ENCODE measurements around the gene CAMKK2.
"Not testable (repeated sequence)": the region's sequence is repeated elsewhere in the genome, so short reads cannot be mapped to it uniquely, and the experiment has no call there.

CAMKK2 gene

DNA sequence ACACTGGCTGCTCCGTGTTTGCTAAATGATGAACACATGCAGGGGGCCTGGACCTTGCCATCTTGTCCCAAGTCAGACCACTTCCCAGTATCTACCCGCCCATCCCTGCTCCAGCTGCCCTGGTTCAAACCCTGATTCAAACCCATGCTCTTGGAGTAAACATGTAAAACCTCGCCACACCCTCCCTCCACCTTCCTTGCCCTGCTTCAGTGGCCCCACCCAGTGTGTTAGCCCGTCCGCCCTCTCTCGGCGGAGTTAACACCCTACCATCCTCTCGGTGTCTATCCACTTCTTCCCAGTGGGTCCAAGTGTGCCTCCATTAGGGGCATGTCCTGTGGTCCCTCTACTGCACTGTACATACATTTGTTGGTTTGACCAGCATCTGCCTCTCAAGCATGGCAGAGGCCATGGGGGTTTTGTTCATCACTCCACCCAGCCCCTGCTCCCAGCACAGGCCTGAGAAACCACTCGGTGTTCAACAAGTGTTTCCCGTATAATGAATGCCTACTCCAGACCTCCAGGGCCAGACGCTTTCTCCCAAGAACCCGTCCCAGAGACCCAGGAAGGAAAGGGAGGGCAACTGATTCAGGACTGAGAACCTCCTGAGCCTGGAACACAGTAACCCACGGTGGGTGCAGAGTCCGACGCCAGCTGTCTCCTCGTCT lies 49.5 kb downstream of the CAMKK2 start:
- no peak for DNase-seq

DNA sequence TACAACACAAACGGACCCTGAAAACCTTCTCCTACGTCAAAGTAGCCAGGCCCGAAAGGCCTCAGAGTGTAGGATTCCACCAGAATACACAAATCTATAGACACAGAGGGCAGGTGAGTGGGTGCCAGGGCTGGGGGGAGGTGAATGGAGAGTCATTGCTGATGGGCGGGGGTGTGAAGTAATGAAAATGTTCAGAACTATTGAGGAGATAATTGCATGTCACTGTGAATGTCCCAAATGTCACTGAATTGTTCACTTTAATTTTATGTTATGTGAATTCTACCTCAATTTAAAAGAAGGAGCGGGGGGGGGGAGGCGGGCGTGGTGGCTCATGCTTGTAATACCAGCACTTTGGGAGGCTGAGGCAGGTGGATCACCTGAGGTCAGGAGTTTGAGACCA lies 50.6 kb downstream of the CAMKK2 start:
- peak in 18 of 56 donors; percentile 3 to 66 (median 24) for DNase-seq

DNA sequence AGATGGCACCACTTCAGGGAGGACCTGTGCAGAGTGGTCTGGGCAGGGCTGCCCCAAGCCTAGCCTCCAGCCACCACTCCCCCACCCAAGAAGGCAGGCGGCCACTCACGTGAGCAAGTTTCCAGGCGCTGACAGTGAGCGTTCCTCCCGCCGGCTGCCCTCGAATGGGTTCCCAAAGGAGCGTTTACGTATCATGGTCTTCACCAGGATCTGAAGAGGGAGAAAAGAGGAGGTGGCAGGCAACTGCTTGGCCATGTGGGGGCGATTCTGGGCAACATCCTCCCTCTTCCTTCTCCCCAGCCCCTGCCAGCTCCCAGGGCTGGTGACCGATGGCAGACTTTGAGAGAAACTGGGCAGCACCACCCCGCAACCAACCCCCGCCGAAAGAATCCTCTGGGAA lies 51.5 kb downstream of the CAMKK2 start:
- no peak for DNase-seq

DNA sequence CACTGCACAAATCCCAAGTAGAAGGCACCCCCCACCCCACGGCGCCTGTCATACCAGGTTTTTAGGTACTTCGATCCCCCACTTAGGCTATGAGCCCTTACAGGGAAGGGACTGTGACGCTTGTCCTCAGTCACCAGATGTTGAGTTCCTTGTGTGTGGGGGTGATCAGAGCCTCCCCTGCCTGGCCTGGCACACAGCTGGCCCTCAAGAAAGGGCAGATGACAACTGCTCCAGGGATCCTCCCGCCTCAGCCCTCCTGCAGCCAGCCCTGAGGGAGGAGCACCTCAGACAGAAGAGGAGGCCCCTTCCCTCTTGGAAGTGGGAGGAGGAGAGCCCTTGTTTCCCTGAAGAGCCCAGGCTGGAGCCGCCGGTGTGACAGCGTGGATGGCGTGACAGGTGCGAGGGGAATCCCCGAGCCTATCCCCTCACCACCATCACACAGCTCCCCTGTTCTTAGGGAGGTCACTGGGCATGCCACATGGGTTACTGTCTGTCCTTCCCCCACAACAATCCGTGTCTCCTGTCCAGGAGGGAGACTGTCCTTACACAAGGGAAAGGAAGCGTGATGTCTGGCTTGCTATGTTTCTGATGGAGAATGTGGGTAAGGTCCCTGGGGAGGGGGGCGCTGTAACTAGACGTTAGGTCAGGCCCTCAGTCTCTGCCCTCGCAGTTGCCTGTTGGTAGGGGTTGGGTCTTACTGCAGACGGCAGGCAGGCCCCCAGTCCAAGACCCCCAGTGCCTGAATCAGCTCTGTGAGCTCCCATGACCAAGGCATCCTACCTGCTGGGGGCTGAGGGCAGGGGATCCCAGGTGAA lies 55.1 kb downstream of the CAMKK2 start:
- DNase-seq, result no peak

DNA sequence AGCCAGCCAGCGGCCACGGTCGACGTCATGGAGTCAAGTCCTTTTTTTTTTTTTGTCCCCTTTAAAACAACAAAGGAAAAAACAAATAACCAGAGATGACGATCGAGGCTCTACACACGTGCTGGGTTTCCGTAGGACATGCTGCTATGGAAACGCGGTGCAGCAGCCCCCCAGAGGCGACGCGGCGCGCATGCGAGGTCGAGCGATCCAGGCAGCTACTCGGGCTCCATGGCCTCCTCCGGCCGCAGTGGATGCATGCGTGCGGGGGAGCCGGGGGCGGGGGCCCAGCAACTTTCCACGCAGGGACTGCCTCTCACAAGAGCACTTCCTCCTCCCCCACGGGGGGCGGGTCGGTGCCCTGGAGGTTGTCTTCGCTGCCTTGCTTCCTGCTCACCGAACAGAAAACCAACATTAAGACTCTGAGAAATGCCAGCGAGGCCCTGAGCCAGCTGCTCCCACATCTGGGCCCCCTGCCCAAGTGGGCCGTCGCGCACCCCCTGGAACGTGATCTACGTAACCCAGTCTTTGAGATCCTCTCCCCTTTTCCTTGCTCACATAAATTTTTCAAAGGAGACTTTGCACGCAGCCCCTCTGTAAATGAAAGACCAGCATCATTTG lies 55.9 kb downstream of the CAMKK2 start:
- DNase-seq, result peak in 24 of 56 donors; percentile 3 to 72 (median 17)

DNA sequence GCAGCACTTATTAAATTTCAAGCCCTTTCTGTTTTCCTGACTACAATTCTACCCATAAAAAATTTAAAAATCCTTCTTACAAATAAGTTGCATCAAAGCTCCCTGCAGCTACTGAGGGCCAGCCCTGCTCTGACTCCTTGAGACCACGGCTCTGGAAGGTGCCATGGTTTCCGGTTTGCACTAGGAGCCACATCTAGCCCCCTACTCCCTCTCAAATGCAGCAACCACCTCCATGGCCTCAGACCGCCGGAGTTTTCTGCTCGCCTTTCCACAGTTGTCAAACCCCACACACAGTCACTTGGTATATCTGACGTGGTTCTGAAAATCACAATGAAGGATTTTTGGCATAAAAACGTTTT lies 56.5 kb downstream of the CAMKK2 start:
- no peak for DNase-seq

DNA sequence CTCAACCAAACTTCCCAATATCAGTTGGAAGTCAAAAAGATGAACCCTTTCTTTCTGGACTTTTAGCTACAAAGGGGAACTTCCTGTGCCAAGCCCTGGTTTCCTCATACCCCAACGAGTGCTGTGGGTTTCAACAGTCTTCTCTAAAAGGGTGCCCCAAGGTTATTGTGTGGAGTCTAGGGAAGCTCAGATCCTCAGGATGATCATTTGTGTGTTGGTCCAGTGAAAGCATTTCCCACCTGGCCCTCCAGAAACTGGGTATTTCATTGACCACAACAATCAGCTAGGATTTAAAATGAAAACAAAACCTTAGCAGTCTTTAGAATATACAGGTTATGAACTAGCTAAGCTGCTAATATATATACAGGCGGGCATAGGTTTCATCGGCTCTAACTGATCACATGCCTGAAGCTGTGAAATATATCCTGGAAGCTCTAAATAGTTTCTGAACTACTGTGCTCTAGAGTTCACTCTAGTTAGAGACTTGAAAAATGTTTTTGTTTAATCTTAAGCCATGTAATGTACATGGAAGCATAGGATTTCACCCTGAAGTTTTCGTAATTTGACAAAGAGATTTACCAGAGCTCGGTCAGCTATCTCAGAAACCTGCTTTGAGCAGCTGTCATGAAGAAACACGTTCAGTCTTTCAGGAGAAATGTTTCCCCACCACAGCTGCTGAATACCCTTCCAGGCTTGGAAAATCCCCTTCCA lies 57.0 kb downstream of the CAMKK2 start:
- no peak for DNase-seq

DNA sequence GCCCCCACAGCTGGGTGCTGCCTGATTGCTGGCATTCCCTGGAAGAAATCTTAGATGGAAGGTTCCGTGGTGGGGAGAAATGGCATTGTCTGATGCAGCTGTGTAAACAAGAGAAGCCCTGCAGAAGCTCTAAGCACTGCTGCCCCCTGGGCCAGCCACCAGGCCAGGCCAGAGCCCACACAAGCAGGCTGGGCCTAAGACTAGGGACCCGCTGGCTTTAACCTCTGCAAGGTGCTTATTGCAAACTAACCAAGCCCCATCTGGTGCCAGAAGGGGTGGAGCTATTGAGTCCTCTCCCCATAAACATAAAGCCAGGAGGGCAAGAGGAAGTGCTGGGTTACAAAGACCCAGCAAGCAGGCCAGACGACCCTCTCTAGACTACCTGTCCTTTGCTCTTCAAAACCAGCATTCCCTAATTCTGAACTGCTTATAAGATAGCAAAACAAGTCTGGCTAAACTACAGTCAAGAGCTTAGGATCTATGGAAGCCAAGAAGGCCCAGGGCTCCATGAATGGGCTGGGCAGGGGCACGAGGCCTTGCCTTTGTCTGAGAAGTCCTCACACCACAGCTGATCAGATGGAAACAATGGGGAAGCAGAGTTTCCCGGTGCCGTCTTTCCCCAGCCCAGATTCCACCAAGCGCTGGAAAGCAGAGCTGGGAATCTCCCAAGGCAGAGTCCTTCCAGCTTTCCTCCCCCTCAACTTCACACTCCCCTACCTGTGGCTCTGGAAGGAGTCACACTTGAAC lies 57.7 kb downstream of the CAMKK2 start:
- no peak for DNase-seq

DNA sequence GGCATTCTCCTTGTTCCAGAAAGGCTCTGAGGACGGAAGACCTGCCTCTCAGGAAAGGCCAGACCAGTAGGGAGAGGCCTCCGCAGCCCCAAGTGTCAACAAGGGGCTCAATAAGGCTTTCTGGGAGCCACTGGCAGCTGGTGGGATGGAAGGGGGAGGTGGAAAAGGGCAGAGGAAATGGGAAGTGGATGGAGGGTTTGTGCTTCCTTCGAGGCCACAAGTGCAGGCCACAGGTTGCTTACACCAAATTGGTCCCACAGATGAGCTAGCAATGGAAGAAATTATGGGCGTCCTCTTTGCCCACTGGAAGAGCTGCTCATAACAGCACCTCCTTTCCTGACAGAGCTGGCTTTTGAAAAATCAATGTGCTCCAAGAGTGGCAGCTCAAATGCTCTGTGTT lies 58.4 kb downstream of the CAMKK2 start:
- DNase-seq, result no peak

DNA sequence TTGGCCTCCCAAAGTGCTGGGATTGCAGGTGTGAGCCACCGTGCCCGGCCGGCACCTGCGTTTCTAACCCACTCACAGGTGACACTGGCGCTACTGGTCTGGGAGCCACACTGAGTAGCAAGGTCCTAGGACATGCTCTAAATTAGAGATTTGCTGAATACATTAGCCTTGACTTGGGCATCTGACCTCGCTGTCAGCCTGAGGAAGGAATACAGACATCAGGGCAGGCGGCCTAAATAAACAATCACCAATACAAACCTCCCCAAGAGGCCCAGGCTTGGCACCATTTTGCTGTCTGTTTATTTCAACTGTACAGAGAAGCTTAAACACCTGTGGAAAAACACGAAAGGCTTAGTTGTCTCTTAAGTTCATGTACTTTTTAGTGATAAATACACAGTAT lies 59.1 kb downstream of the CAMKK2 start:
- DNase-seq, result no peak

DNA sequence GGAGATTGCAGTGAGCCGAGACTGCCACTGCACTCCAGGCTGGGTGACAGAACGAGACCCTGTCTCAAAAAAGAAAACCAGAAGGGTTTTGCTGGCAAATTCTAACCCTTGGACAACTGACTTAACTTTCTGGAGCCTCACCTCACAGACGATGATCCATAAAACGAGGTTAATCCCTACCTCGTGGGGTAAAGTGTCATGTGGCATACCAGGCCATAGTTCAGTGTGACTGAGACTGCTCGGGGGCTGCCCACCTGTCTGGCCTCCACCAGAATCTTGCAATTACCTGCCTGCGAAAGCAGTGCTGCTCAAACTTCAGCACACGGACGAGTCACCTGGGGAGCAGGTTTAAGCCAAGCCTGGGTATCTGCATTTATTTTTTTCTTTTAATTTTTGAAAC lies 59.7 kb downstream of the CAMKK2 start:
- DNase-seq, result no peak

DNA sequence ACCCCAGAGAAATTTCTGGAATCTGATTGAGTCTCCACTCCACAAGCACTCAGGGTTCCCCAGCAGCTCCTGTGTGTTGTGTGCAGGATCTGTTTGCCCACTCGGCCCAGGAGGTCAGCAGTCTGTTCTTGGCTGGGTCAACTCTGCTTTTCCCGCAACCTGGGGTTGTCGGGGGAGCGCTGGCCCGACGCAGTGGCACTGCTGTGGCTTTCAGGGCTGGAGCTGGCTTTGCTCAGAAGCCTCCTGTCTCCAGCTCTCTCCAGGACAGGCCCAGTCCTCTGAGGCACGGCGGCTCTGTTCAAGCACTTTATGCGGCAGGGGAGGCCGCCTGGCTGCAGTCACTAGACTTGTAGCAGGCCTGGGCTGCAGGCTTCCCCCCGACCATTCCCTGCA lies 62.9 kb downstream of the CAMKK2 start:
- no peak for DNase-seq

DNA sequence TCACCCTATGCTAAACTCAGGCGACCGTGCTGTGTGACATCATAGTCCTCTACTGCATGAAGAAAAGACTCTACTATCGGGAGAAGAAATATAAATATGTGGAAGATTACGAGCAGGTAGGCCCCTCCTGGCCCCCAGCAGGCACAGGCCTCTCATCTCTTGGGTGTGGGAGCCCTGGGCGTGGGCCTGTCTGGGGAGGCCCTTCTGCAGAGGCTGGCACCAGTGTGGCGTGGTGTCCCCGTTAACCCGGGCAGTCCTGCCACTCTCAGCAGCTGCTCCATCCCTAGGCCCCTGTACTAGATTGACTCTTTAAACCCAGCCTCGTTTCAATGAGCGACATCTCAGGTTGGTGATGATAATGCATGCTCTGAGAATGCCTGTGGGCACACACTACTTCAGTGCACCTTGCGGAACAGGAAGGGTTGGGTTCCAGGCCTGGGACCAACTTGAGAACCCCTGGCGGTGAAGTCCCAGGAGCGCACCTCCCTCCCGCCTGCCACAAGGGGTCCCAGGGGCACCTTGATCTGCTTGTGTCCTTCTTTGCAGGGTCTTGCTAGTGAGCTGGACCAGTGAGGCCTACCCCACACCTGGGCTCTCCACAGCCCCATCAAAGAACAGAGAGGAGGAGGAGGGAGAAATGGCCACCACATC lies 63.4 kb downstream of the CAMKK2 start:
- no peak for DNase-seq

DNA sequence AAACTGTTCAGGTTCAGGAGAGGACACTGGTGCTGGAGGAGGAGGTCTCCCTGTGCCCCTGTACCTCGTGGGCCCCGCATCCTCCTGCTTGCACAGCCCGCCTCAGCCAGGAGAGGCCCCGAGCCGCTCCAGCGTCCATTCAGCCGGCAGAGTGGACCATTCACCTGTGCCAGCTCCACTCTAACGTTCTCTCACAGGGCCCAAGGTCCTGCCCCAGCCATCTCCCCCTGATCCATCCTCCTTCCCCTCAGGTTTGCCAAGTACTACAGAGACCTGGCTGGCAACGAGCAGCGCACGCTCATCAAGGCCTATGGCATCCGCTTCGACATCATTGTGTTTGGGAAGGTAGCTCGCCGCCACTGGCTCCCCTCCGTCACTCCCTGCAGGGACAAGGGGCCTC lies 64.3 kb downstream of the CAMKK2 start:
- no peak for DNase-seq

DNA sequence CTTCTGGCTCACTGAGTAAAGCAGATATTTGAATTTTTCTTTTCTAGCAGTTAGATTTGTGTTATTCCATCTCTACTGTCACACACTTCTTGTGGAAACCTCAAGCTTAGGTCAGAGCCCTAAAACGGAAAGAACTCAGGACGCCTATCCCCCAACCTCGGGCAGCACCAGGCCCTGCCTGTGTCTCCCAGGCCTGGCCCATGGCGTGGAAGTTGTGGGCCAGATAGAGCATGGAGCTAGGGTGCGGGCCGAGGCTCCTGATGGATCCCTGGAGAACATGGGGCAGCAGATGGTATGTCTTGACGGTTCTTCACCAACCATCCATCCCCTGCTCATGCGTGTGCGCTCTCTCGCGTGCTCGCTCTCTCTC lies 66.0 kb downstream of the CAMKK2 start:
- no peak for DNase-seq

DNA sequence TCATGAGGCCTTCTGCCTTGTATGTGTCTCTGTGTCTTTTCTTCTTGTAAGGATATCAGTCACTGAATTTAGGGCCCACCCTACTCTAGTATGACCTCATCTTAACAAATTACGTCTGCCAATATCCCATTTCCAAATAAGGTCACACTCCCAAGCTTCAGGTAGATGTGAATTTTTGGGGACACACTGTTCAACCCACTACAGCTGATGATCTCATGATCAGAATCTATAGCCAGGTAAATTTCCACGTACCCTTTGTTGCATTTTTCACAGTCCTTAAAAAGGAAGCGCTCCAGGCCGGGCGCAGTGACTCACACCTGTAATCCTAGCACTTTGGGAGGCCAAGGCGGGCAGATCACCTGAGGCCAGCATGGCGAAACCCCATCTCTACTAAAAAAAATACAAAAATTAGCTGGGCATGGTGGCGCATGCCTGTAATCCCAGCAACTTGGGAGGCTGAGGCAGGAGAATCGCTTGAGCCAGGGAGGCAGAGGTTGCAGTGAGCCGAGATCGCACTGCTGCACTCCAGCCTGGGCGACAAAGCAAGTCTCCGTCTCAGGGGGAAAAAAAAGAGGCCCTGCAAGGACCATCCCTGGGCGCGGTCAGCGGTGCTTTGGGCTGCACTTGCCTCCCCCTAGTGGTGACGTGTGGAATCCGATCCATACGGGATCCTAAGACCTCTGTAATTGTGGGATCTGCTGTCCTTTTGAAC lies 66.5 kb downstream of the CAMKK2 start:
- DNase-seq, result peak in 35 of 56 donors; percentile 3 to 77 (median 25)

DNA sequence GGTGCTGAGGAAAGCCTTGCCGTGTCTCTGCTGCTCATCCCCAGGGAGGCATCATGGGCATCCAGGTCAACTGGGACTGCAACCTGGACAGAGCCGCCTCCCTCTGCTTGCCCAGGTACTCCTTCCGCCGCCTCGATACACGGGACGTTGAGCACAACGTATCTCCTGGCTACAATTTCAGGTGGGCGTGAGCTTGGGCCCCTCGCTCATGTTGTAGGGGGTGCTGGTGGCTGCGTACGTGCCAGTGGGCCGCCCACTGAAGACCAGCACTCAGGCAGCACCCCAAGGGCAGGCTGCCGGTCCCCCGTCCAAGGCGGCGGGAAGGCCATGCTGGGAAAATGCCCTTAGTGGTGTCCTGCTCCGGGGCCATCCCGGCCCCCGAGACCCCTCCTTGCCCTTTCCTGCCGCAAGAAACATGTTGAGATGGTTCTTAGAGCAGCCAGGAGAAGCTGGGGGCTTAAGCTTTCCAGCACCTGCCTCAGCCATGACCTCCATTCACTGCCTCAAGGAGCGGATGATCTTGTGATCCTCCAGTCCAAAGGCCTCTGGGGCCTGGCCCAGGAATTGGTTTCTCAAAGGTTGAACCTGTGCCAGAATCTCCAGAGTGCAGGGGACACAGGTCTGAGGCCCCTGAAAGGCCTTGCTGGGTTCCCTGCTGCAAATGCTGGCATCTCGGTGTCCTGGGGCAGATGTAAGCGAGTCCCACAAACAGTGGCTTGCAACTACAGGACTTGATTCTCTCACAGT lies 67.4 kb downstream of the CAMKK2 start:
- no peak for DNase-seq

DNA sequence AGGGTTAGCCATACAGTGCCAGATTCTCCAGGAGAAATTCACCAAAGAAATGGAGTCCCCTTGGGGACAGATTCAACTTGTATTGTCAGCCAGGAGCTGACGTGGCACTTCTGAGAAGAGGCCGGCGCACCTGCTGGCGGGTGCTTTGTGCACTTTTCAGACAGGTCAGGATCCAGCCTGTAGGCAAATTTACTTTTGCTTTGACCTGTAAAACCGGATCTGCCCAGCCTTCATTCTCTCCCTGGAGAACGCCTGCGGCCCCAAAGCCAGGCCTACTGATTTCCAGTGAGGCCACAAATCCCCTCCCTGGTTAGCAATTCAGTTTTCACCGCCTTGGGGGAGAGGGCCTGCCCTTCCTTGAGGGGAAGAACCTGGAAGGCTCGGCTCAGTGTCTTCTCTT lies 69.2 kb downstream of the CAMKK2 start:
- DNase-seq, result no peak

DNA sequence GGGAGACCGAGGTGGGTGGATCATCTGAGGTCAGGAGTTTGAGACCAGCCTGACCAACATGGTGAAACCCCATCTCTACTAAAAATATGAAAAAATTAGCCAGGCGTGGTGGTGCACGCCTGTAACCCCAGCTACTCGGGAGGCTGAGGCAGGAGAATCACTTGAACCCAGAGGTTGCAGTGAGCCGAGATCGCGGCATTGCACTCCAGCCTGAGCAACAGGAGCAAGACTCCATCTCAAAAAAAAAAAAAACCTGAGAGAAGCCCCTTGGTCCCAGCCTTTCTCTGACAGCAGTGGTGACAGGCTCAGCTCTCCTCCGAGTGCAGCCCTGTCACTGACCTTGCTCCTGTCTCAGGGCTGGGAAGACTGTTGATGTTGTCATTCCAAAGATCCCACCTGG lies 69.6 kb downstream of the CAMKK2 start:
- DNase-seq, result not testable (repeated sequence)
